HG02938 (cell line): ENCODE measurements around the gene CDC42EP4.
A peak's percentile ranks its signal among the peaks of the same experiment; 100 is the strongest.

Experiments used
- ATAC-seq: cut with Tn5 transposase; IDR thresholded peaks from one replicate; pipeline ENCODE4 v1.9.1; 2021; ENCODE audit warnings: mild to moderate bottlenecking, moderate library complexity; ENCODE audit not compliant: unreplicated experiment

CDC42EP4 gene

DNA sequence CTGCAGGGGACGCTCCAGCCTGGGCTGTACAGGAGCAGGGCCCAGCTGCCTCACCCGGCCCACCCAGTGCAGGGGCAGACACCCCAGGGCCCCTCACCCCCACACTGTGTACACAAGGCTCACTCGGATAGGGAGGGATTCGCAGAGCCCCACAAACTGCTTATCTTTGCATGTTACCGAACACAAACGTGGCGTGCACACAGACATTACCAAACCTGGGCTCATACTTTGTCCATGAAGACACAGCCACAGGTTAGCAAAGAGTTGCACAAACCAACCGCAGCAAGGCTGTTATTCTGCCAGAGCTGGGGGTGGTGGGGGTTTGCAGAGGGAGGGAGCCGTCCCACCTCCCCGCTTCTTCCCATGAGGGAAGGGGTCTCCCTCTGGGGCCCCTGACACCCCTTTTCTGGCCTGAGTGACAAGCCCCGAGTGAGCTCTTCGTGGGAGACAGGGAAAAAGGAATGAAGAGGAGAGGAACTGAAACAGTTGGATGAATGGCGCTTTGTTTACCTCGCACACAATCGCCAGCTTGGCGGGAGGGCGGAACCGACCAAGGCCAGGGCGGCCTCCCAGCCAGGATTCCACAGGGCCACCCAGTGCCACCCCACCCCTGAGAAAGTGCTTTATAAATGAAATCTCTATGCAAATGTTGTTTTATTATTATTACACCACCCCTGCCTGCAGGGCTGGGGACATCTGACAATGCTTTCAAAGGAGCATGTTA lies 49.7 kb downstream of the CDC42EP4 start:
- ATAC-seq: no peak

DNA sequence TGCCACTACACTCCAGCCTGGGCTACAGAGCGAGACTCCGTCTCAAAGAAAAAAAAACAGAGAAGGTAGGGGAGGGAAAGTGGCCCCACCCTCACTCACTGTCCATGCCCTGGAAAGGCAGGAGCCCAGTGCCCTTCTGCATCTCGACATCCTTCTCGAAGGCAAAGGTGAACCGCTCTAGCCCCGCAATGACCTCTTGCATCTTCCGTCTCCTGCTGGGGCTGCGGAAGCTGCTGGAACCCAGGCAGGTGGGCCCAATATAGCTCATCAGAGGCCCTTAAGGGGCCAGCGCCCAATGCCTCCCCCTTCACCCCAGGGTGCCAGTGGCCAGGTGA lies 50.2 kb downstream of the CDC42EP4 start, which contains the start of gene CPSF4L:
CPSF4L (minus strand) TSS at position 264 of the 335 bp plus-strand sequence; CDS start at position 202, 62 bp downstream.
- ATAC-seq: no peak

DNA sequence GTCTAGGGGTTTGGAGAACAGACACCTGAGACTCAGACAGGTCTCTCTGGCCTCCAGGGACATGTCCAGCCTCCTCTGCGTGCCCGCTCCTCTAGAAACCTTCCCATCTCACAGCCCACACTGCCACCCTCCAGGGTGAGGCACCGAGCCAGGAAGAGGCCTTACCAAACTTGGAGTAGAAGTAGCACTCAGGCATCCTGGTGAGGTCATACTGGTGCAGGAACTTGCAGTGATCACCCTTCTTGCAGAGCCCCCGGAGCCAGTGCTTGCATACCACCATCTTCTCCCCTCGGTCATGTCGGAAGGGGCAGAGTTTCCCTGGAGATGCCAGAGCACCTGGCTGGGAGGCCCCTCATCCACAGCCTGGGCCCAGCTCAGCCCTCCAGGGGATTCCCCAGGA lies 54.3 kb downstream of the CDC42EP4 start:
- ATAC-seq: no peak

DNA sequence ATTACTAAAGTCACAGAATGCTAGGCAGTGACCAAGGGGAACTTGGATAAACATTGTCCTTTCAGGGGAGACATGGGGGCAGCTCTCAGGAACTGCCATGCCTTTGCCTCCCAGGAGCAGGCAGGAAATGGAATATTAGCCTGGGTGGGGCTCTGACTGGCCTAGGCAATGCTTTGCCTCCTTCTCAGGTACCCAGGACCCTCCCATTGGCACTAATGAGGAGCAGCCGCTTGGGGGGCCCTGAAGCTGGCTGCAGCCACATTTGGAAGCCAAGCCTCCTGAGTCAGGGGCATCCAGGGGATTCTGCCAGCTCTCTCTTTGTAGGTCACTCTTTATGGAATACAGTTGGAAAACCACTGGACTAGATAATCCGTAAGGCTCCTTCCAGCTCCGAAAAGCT lies 55.6 kb downstream of the CDC42EP4 start:
- no peak for ATAC-seq

DNA sequence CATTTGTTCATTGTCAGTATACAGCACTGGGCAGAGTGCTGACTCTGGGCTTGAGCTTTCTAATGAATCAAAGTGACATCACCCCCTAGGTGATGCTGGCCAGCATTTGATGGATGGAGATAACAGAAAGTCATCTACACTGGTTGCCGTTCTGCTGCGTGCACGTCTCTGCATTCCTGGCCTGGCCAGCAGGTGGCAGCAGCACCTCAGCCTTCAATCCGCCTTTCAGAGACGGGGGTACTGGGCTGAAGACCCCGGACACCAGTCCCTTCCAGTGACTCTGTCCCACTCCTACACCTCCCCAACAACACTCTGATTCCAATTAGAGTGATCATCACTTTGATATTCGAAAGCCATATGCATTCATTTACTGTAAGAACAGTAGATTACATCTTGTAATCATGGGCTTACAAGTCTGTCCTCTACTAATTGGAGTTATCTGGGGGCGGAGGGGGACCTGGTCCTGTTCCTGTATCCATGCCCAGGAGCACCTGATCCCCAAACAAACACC lies 56.1 kb downstream of the CDC42EP4 start:
- peak; percentile 70 for ATAC-seq

DNA sequence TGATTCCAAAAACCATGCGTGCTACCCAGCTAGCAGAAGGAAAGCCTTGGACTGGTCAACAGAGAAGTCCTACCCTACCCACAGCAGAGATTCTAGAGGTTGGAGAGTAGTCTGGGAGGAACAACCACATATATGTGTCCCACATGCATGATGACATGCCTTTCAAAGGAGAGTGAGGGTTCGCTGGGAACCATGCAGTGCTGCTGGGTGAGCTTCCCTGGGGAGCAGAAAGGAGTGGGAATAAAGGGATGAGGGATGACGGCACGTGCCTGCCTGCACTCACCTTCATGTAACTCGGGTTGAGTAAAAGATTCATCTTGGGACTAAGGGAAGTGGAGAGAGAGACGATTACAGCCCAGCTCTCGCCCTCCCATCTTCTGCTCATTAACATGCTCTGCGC lies 59.9 kb downstream of the CDC42EP4 start:
- no peak for ATAC-seq

DNA sequence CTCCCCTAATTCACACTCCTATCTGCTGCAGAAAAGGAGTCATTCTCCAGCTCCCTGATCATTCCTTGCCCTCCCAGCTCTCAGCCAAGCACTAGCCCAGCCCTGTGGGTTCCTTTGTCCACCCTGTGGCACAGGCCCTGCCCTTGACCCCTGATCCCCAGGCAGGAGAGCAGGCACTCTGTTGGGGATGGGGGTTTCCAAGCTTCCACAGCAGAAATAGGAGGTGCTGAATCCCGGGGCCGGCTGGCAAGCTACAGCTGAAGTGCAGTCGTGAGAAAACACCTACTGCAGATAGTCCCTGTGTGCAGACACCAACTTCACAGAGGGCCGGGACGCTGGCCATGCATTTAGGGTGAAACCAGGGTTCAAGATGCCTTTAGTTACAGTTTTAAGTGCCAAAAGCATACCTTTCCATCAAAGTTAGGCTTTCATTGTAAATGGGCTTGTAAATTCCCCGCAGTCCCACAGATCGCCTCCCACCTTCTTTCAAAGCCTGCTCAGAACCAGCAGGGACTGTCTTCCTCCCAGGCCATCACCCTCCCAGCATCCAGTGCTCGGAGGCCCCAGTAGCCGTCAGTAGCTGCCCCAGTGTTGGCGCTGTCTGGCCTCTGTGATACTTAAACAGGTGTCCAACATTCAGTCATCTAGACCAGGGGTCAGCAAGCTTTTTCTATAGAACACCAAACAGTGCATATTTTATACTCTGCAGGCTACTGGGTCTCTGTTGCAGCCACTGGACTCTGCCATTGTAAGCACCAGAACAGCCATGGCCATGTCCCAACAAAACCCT lies 60.8 kb downstream of the CDC42EP4 start:
- no peak for ATAC-seq

DNA sequence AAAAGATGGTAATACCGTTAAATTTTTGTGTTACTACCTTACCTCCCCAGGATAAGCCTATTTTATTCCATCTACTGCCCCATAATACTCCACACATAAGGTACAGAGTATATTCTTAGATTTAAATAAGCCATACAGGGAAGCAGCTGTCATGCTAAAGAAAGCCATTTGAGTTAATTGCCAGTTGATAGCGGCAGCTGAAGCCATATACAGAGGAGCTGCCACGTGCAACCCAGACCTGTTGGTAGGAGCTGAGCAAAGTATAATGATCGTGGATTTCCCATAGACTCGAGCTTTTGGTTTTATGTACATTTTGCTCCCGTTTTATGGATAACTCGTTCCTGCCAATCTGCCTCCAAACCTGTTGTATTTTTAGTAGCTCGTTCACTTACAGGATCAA lies 62.1 kb downstream of the CDC42EP4 start:
- ATAC-seq: no peak

DNA sequence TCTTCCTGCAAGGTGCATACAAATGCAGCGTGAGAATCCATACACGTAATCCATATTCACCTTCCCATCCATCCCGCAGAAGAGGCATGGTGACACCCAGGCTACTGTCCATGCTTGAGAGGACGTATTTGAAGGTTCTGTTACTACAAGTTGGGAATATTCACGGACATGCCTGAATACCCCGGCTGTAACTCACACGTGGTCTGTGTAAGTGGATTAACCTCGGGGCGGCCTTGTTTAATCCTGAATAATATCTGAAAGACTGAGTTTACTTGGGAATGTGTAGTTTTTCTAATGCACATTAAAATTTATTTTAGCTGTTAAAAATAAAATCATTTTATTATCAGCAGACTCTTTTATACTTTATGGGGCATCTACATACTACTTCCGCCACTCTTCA lies 63.3 kb downstream of the CDC42EP4 start:
- no peak for ATAC-seq

- ATAC-seq: no peak
Measured at GRCh38 chr17:73247726-73248125, 64.1 kb downstream of the CDC42EP4 start.

DNA sequence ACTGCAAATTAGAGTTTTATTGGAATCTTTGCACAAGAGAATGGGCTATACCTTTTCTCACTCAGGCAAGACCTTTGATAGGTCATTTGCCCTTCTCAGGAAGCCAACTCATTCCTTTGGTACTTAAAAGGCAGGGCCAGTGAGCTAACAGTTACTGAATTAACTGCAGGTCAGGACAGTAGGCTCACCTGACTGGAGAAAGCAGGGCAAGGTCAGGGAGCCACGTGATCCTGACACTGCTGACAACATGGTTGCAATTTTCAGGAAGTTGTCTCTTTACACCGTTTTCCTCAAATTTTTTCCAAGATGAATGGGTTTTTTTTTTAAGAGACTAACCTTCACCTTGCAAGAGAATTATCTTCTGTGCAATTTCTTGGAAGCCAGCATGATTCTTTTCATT lies 71.2 kb downstream of the CDC42EP4 start:
- no peak for ATAC-seq

- no peak for ATAC-seq
Measured at GRCh38 chr17:73237714-73238113, 74.1 kb downstream of the CDC42EP4 start.

DNA sequence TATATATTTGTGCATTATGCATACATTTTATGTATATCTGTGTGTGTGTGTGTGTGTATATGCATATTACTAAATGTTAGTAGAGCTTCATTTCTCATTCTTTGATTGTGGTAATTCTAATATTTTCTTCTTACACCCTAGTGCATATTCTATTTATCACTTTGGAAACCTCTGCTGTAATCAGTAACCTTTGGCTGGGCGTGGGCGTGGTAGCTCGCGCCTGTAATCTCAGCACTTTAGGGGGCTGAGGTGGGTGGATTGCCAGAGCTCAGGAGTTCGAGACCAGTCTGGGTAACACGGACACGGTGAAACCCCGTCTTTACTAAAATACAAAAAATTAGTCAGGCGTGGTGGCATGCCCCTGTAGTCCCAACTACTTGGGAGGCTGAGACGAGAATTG lies 77.1 kb downstream of the CDC42EP4 start:
- ATAC-seq: no peak
